GM19351 (cell line): ENCODE measurements around the gene GPC6.

Source experiments
- ATAC-seq: cut with Tn5 transposase; IDR thresholded peaks from one replicate; pipeline ENCODE4 v1.9.1; 2021; ENCODE audit warnings: mild to moderate bottlenecking, moderate library complexity; ENCODE audit not compliant: unreplicated experiment

Gene GPC6

DNA sequence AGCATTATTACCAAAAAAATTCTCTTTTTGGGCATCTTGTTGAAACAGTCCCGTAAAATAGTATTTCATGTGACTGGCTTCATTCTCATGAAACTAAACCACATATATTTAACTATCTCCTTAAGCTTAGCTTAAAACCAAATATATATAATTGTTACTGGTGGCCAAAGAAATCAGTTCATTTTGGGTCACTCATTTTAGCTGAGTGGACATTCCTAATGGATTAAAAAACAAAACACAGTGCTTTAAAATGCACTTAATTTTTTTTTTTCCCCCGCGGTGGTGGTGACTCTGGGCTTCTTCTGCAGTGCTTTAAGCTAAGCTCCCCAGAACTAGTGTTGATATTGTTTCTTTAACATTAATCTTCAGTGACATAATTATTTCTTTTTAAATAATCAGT lies 540.1 kb downstream of the GPC6 start:
- no peak for ATAC-seq

DNA sequence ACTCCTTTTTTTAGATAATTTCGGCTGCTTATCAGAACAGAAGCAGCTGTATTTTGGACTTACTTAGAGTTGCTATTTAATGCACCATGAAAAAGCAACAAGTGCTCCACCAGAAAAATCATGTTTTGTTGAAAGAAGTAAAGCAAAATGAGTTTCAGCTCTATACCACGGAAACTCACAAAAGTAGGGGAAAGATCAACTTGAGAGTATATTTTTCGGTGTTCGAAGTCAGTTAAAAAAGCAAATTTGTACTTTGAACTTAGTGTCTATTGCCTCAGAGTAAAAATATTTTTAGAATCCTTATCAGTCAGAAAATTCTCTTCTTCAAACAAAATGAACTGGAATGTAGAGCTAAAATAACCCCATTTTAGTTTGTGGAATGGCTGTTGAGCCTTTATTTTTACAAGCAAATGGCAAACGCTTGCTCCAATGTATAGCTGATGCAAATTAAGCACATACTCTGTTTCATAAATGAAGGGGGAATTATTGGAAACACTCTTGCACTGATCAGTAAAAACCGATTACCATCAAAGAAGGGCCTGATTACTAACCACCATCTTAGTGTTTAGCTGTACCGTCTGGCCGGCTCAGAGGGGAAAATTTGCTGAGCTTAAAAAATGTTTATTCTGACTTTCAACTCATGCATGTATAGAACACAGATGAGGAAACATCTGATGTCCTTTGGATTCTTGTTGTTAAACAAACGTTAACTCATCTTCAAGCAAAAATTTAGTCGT lies 540.7 kb downstream of the GPC6 start:
- no peak for ATAC-seq

DNA sequence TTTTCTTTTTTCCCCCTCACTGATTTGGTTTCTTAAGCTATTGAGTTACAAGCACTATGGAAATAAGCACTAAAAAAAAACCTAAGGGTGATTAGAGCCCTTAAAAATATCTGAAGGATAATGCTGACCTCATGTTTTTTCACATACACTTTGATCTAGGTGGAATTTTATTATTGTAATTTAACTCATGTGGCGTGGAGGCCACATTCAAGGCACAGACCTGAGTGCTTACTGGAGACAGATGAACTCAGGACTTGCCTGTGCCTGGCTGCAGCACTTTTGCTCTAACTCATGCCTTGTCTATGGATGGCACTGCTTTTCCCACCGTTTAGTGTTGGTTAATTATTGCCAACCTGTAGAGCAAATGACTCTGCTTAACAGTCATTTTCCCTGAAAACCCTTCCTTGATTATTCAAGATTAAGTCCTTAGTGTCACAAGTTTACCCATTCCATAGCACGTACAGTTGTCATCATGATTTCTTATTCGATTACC lies 541.4 kb downstream of the GPC6 start:
- no peak for ATAC-seq

DNA sequence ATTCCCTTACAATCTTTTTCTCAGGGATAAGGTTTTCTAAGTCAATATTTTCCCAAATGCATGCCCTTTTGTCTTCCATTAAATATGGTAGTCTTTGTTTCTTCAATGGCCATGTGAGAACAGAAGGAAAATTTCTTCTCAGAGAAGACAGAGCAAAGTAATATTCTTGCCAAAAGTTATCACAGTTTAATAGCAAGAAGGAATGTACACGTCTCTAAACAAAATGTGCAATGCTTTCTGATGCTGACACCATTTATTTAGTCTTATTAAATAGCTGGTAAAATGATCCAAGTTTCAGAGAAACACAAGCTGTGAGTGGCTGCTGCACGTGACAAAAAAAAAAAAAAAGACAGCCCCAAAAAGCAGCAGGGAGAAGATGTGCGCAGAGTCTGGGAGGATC lies 542.5 kb downstream of the GPC6 start:
- ATAC-seq = no peak

DNA sequence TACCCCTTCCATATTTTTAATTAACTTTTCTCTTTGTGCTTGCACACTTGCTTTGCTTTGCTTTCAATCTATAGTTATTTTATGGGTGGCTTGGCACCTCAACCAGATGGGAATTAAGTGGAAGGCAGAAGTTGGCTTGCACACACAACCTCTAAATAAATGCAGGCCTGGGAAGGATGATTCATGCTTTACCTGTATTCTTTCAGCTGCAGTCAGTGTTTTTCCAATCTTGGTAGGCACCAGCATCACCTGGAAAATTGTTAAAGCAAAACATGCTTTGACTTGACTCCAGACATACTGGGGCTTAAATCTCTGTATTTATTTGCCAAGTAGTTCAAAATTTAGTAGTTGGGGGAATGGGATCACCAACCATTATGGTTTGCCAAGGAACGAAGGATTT lies 543.0 kb downstream of the GPC6 start:
- ATAC-seq = no peak

DNA sequence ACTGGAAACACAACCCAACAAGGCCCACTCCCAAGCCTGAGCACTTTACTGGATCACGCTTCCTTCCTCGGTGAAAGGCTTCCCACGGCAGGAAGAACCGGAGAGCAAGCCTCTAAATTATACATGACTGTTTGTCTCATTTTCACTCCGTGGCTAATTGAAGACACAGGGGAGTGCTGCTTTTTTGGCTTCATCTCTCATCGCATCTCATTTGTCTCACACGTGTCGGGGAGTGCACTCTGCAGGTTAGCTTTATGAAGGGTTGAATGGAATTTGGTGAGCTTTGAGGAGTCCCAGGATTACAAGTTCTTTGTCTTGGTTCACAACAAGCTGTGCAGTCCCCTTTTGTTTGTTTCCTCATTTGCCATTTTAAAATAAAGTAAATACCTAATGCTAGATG lies 544.6 kb downstream of the GPC6 start:
- no peak for ATAC-seq

DNA sequence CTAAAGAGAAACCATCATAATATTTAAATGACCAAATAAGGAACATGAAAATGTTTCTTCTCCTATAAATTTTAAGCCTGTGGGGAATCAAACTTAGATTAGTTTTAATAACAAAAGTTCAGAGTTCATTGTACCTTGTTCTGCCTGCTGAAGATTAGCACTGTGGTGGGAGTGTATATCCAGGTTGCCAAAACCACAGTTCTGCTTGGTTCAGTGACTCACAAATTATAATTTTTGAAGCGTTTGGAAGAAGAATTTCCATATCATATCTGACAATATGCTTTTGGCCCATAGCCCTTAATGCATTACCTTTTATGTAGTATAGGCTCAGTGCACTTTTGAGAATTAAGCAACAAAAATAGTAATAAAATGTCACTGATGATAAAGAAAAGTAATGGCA lies 545.2 kb downstream of the GPC6 start:
- no peak for ATAC-seq

DNA sequence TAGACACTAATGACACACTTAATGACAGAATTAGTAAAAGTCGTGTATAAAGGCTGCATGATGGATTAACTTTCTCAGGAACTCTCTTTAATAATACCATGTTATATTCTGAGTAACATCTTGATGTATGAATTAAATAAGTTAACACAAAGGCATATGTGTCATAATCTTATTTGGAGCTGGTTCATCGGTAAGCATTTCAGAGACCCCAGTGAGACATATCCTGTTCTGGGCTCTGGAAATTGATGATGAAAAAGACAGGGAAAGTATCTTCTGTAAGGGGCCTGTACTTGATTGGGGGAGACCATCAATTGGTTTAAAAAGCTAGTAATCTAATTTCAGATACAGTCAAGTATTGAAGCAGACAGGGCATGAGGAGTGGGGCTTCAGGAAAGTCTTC lies 547.9 kb downstream of the GPC6 start:
- no peak for ATAC-seq

DNA sequence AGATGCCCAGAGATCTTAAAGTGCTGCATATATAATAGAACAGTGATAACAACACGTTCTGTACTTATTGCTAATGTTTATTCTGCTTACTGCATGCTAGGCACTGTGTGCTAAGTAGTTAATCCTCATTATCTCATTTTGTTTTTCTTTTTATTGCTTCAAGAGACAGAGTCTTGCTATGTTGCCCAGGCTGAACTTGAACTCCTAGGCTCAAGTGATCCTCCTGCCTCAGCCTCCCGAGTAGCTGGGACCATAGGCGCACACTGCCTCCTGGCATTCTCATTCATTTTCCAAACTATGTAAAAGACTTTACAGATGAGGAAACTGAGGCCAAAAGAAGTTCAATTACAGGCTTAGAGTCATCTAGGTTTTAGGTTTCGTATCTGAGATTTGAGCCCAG lies 548.4 kb downstream of the GPC6 start:
- ATAC-seq = no peak

DNA sequence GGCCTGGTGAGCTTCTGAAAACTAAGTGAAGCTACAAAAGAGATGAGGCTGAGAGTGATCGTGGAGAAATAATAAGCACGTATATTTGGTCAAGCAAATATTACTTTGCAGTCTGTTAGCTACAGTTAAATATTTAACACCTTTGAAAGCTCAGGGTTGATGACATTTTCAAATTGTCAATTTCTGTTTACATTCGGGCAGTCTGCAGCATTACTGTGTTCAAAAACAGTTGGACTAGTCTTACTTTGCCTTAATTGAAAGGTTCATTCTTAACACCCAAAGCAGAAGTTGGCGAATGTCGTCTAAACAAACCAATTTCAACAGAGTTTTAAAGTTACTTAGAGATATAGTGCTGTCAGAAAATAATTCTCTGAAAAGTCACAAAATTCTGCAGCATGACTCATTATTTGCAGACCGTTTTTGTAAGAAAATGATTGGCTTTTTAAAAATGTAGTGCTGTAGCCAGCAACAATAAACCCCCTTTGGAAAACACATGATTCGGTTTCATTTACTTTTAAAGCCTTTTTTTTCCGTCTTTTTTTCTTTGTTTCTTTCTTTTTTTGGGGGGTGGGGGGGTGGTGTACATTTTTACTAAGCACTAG lies 549.0 kb downstream of the GPC6 start:
- no peak for ATAC-seq

DNA sequence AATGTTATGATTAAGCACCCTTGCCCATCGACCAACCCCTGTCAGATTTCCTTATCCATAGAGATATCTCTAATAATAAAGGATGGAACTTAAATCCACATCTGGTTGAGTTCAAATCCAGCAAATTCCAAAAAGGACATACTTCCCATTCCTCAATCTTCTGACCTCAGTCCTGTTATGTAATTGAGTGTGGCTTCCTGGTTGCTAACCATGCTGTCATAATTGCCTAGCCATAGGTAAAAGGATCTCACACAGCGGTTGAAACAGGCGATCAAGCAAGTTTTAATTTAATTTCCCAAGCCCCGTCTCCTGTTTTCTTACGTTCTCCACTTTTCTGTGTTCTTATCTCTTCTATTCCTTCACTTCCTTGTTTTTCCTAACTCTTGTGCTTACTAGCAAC lies 550.3 kb downstream of the GPC6 start:
- no peak for ATAC-seq

DNA sequence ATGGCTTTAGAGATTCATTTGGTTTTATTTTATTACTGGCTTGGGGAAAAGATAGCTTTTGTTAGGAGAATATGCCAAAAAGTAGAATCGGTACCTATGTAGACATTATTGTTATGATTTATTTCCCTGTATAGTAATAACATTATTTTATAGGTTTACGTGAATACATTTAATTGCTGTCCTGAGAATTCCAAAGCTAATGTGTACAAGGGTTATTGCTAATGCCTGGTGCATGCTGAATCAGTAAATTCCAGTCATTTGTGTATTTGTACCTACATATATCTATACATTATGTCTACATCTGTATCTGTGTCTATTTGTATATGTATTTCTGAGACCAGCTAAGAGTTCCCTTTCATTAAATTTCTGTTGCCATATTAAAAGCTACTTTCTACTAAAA lies 550.9 kb downstream of the GPC6 start:
- ATAC-seq = no peak

DNA sequence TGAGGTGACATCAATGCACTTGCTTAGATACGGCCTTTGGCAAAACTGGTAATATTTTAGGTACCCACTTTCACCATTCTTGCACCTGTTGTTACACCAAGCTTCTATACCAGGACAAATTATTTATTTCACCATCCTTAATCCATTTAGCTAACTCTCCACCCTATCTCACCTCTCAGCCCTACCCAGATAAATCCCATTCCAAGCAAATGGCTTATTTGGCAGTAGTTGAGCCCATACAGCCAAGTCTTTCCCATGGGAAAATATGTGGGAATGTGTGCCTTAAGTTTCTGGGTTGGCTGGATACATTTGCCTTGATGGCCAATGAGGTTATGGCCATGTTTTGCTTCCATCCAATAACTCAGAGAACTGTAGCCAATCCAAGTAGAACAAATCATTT lies 551.9 kb downstream of the GPC6 start:
- ATAC-seq = no peak

DNA sequence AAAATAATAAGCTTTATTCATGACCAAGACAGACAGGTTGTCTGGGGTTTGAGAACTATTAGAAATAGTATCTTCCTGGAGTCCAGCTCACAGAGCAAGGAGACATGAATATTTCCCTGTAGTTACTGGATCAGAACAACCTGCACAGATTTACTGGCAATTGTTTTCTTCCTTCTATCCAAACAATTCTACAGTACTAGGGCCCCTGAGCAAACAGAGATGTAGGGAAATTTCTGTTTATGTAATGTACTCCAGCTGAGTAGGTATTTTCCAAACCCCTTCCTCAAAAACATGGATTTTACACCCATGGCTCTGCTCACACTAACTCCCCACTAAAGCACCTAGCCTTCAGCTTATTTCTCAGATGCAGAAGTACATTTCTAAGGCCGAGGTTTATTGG lies 557.6 kb downstream of the GPC6 start:
- ATAC-seq = no peak

DNA sequence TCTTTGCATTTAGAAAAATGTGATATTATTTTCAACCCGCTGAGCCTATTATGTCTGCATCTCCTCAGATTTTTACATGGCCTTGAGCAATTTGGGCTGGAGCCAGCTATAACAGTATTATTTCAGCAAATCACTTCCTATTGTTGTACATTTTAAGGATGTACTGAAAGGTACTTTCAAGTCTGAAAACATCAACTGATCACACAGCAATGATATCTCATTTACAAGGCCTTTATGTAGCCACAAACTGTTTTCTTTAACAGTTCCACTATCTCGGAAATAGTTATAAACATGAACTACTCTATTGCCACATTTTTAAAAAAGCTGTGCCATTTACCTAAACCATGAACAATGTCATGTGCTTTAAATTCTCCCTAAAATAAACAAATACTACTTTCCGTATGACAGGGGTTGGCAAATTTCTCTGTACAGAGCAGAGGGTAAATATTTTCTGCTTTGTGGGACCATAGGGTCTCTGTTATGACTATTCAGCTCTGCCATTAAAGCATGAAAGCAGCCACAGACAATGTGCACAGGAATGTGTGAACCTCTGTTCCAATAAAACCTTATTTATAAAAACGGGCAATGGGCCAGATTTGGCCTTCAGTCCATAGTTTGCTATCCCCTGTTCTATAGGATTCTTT lies 560.4 kb downstream of the GPC6 start:
- no peak for ATAC-seq

DNA sequence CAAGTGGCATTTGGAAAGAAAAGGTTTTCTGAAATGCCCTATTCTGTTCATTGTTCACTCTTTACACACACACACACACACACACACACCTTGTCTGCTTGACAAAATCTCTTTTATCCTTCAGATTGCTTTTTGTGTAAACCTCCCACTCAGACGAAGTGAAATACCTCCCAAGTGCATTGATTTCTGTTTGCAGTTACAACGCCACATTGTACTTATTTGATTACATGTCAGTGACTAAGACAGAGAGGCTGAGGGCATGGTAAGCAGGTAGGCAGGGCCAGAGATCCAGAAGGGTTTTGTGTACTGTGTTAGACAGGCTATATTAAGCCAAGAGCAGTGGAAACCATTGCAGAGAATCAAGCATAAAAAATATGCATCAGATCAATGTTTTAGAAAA lies 561.8 kb downstream of the GPC6 start:
- no peak for ATAC-seq

DNA sequence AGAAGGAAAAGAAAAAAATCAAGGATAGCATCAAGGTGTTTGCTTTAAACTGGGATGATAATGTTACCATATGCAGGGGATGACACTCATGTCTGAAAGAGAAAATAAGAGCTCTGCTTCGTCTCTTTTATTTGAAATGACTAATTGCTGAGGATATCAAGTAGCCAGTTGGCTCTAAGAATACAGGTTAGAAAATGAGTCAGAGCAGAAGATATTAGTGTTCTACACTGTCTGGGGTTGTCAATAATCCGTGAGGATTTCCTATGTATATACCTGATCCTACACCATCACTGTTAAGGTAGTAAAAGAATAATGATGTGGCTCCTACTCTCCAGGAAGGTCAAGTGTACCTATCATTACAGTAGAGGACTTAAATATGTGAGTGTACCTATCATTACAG lies 562.5 kb downstream of the GPC6 start:
- ATAC-seq = no peak

DNA sequence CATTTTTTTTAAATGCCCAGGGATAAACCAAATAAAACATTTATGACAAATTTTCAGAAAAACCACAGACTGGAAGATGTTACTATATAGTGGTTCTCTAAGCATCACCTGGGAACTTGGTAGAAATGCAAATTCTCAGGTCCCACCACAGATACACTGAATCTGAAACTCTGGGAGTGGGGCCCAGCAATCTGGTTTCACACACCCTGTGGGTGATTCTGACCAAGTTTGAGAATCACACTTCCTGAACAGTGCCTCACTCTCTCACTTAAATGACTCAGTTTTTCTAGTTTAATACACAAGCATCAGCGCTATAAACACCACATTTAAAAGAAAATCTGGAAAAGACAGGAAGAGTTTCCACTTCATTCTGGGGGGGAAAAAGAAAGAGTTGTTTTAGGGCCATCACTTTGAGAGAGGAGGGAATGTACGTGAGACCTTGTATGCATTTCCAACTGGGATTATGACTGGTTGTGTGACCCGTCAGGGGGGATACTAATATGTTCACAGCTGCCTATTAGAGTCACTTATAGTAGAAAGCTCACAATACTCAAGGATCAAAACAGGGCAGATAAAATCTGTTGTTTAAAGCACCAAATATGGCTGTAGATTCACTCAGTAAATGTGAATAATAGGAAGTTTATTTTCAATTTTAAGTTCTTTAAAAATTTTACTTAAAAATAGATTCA lies 567.7 kb downstream of the GPC6 start:
- ATAC-seq = peak; percentile 88

DNA sequence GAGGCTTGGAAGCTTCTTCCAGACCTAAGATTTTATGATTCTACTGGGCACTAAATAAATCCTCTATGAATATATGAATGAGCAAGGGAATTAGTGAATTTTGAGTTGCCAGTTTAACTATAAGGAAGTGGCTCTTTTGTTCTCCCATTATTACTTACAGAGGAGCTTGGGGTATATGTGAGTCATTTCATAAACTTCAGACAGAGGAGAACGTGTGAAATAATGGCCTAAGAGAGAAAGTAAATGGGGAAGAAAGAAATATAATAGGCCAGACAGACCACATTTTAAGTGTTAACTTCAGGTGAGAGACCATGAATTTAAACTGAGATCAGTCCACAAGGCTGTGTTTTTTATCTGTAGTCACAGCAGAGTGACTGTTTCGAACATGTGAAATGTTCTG lies 570.9 kb downstream of the GPC6 start:
- peak; percentile 51 for ATAC-seq

DNA sequence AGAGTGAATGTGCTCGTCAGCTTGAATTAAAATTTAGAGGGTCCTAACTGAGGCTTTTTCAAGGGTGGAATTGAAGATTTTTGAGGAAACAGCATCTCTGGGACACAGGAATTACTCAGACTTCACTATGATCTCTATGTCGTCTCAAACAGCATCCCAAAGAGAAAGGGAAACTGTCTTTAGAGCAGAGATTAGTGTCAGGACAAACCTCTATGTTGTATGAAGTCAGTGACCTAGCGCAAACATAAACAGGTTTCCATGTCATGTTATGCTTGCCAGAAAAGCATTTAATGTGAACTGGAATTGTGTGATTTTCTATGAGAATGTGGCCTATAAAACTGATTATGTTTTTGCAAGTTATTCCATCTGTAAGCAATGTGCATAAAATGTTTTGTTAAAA lies 573.7 kb downstream of the GPC6 start:
- no peak for ATAC-seq

DNA sequence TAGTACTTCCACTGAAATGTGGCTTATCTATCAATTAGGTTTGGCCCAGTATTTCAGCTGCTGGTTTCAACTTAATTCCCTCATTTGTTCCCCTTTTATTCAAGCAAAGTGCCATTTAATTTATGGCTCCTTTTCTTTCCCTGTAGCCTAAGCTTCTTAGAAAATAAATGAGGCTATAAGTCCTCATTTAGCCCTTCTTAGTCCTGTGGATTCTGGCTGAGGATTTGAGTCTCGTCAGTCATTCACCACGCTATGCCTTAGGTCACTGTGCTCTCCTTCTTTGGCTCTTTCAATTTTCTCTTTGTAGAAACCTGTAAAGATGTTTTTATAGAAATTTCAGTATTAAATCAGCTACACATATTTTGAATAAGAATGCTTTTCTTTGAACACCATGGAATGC lies 579.1 kb downstream of the GPC6 start:
- no peak for ATAC-seq

DNA sequence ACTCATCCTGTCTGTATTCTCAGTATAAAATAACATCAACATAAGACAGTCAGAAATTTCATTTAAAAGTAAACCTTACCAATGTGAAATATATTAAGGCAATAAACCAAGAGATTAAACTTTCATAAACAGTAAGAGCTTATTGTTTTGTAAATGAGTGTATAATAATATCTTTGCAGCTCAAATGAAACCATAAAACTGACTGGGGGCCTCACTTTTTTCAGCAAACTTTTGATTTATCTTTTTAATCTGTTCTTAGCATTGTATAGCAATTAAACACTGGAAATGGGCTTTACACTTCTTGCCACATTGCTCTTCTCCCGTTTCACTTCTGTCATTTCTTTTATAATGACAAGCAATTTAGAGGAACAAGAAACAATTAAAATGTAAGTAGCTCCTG lies 580.3 kb downstream of the GPC6 start:
- no peak for ATAC-seq
